ENCODE results near the gene EML4. TPM values are rescaled to one million over a fixed set of nuclear protein-coding genes. Genes with fewer than 3 reads are reported as not detected.
A peak's percentile ranks its signal among the peaks of the same experiment; 100 is the strongest.

Gene EML4
- total RNA-seq, 2 experiments from 2014 or later, result 37.1 to 43.2 TPM

GRCh38 chr2:42367835-42368234 is 198.7 kb downstream of the EML4 start:
- intact Hi-C loops (cut with micrococcal nuclease; ENCODE audit: unreplicated experiment), result loop anchor here (10.0 kb wide), 1 partner anchor 297 kb away; no protein-coding TSS in a partner anchor
- no peak for TF ChIP-seq CTCF (conservative IDR thresholded peaks at IDR 0.05; ENCODE audit: low read length)
- TF ChIP-seq EZH2phosphoT487 (IDR thresholded peaks at IDR 0.05; ENCODE audit: borderline replicate concordance, low read depth, low read length), result no peak
- no peak overlapping the region for H3K27ac ChIP-seq (ENCODE audit: low read depth, low read length, poor library complexity, severe bottlenecking)
- no peak overlapping the region for H3K4me3 ChIP-seq (ENCODE audit: low read depth, low read length, poor library complexity, severe bottlenecking)
- H2AFZ ChIP-seq (ENCODE audit: low read length), result no peak overlapping the region
- H3K79me2 ChIP-seq (ENCODE audit: insufficient read depth, low read depth, low read length), result no peaks in the 10 kb centered on the region
- POLR2A ChIA-PET, result no interaction called here
- H3K4me2 ChIP-seq (ENCODE audit: low read length), result no peak overlapping the region
- H4K20me1 ChIP-seq (ENCODE audit: insufficient read depth, low read length), result no peaks in the 10 kb centered on the region
- H3K36me3 ChIP-seq (ENCODE audit: insufficient read depth, low read length), result no peaks in the 10 kb centered on the region
- no peaks in the 10 kb centered on the region for H3K9me3 ChIP-seq (ENCODE audit: low read length)
- no peaks in the 10 kb centered on the region for H3K9me2 ChIP-seq (ENCODE audit: insufficient read depth, low read length)
- DNase-seq (ENCODE audit: low spot score), result no peak
- H3K4me1 ChIP-seq (ENCODE audit: insufficient read depth, low read length, poor library complexity, severe bottlenecking), result peaks cover 5% of the 10 kb centered on the region
- CTCF ChIA-PET (ENCODE audit: unreplicated experiment), result no interaction called here
- BruUV-seq (replicated peaks), result no TSS peak

- Histone ChIP-seq H3K4me1 (ENCODE audit: insufficient read depth, low read length, poor library complexity, severe bottlenecking) (peaks cover 5% of the 10 kb centered on the region), H3K4me3 (ENCODE audit: low read depth, low read length, poor library complexity, severe bottlenecking) (no peak overlapping the region), H3K9me3 (ENCODE audit: low read length) (no peaks in the 10 kb centered on the region), H3K27ac (ENCODE audit: low read depth, low read length, poor library complexity, severe bottlenecking) (no peak overlapping the region), H3K9me2 (ENCODE audit: insufficient read depth, low read length) (no peaks in the 10 kb centered on the region), H3K36me3 (ENCODE audit: insufficient read depth, low read length) (no peaks in the 10 kb centered on the region), H3K4me2 (ENCODE audit: low read length) (no peak overlapping the region), H4K20me1 (ENCODE audit: insufficient read depth, low read length) (no peaks in the 10 kb centered on the region), H2AFZ (ENCODE audit: low read length) (peak overlapping the region; percentile 29; the same call in 1 of the 2 replicates), H3K79me2 (ENCODE audit: insufficient read depth, low read depth, low read length) (no peaks in the 10 kb centered on the region)
- ChIA-PET CTCF (ENCODE audit: unreplicated experiment) (interaction anchor here (0.5 to 0.6 kb wide), 2 partner anchors 67 to 263 kb away, joined by 3 read pairs; no protein-coding TSS in a partner anchor), POLR2A (interaction anchor here (0.5 to 0.8 kb wide), 2 partner anchors 112 to 137 kb away, joined by 3 read pairs; no protein-coding TSS in a partner anchor)
- BruUV-seq (replicated peaks), result no TSS peak
- DNase-seq (ENCODE audit: low spot score), result no peak
- TF ChIP-seq CTCF (conservative IDR thresholded peaks at IDR 0.05; ENCODE audit: low read length) (no peak), EZH2phosphoT487 (IDR thresholded peaks at IDR 0.05; ENCODE audit: borderline replicate concordance, low read depth, low read length) (no peak)
- intact Hi-C loops (cut with micrococcal nuclease; ENCODE audit: unreplicated experiment), result loop anchor here (10.0 kb wide), 1 partner anchor 296 kb away; no protein-coding TSS in a partner anchor
These were observed 199.8 kb downstream of the EML4 start for GRCh38 chr2:42368817-42369531.
